Rectal smooth muscle tissue (tissue), 1 donor: ENCODE data around the gene HRH1.
A peak's percentile ranks its signal among the peaks of the same experiment; 100 is the strongest.

ENCODE experiments used
- H3K27ac ChIP-seq: one replicate; pipeline ENCODE4 v1.7.0; 2013; ENCODE audit warnings: low read depth, low read length, inconsistent platforms
- H3K27me3 ChIP-seq: one replicate; pipeline ENCODE4 v1.7.0; 2013; ENCODE audit warnings: low read length; ENCODE audit not compliant: control insufficient read depth, insufficient read depth
- H3K36me3 ChIP-seq: one replicate; pipeline ENCODE4 v1.7.0; 2013; ENCODE audit warnings: low read length; ENCODE audit not compliant: control insufficient read depth, insufficient read depth
- H3K4me1 ChIP-seq: one replicate; pipeline ENCODE4 v1.7.0; 2013; ENCODE audit warnings: low read length; ENCODE audit not compliant: control insufficient read depth, insufficient read depth
- H3K4me3 ChIP-seq: one replicate; pipeline ENCODE4 v1.7.0; 2013; ENCODE audit warnings: low read length
- H3K9ac ChIP-seq: one replicate; pipeline ENCODE4 v1.7.0; 2013; ENCODE audit warnings: low read length

The HRH1 gene

DNA sequence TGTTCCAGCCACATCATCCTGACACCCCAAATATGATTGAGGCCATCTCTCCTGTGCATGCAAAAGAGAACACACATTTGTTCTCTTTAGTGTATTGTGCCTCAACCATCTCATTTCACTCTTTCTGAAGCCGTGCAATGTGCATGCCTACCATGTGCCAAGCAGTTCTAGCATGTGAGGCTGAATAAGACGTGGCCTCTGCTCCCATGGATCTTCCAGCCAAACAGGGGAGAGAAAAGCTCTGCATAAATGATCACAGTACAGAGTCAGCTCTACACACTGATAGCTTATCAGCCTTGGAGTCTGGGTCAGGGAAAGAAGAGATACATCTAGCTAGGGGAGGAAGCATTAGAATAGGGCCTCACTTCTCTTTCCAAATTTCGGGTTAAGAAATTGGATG lies 69.7 kb downstream of the HRH1 start:
- Histone ChIP-seq H3K4me1 (peaks cover 3% of the 10 kb centered on the region), H3K27ac (no peak overlapping the region)

DNA sequence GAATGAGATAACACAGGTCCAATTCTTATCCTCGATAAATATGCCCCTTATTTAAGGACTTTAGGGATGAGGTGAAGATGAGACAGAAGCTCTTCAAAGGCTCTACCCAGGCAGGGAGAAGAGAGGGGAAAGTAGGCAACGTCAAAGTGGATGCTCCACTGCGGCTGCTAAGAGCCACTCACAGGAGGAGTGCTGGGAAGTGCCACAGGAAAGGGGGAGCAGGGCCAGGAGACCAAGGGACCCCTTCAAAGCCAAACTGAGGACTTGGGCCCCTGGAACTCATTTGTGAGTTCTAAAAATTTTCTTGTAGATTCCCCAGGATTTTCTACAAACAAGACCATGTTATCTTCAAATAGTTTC lies 70.6 kb downstream of the HRH1 start:
- no peak overlapping the region for H3K4me3 ChIP-seq
- H3K4me1 ChIP-seq, result peaks cover 3% of the 10 kb centered on the region
- peak overlapping the region; percentile 38 for H3K27ac ChIP-seq
- H3K36me3 ChIP-seq, result no peaks in the 10 kb centered on the region
- H3K27me3 ChIP-seq, result no peaks in the 10 kb centered on the region
- no peak overlapping the region for H3K9ac ChIP-seq

More for the DNA sequence above, 69.7 kb downstream of the HRH1 start:
- Histone ChIP-seq H3K4me3 (no peak overlapping the region), H3K9ac (no peak overlapping the region), H3K36me3 (no peaks in the 10 kb centered on the region), H3K27me3 (no peaks in the 10 kb centered on the region)

DNA sequence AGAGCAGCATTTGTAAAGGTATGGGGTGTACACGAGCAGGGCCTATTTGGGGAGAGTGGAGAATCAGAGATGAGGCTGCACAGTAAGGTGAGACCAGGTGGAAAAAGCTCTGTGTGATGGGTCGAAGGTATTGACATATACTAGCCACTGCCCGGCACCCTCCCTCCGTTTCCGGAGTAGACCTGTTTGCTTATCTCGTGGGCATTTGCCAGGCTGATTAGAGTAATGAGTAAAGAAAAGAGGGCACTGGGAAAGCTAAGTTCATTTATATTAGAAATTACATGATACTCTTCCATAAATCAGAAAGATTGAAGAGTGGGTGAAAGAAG lies 71.7 kb downstream of the HRH1 start:
- Histone ChIP-seq H3K36me3 (no peaks in the 10 kb centered on the region), H3K4me3 (peak overlapping the region; percentile 29), H3K27me3 (no peaks in the 10 kb centered on the region), H3K4me1 (peaks cover 3% of the 10 kb centered on the region), H3K9ac (no peak overlapping the region), H3K27ac (no peak overlapping the region)

DNA sequence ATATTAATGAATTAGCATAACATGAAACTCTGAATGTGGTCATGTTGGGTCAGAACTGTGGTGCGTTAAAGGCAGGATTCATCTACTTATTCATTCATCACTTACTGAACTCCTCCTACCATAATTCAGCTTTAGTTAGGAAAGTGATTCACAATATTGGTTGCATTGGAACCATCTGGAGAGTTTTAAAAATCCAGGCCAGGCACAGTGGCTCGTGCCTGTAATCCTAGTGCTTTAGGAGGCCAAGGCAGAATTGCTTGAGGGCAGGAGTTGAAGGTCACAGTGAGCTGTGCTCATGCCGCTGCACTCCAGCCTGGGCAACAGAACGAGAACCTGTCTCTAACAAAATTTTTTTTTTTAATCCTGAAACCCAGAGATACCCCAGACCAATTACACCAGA lies 73.7 kb downstream of the HRH1 start:
- peaks cover 3% of the 10 kb centered on the region for H3K4me1 ChIP-seq
- no peak overlapping the region for H3K4me3 ChIP-seq
- no peak overlapping the region for H3K9ac ChIP-seq
- H3K36me3 ChIP-seq, result no peaks in the 10 kb centered on the region
- H3K27me3 ChIP-seq, result no peaks in the 10 kb centered on the region
- H3K27ac ChIP-seq, result no peak overlapping the region

DNA sequence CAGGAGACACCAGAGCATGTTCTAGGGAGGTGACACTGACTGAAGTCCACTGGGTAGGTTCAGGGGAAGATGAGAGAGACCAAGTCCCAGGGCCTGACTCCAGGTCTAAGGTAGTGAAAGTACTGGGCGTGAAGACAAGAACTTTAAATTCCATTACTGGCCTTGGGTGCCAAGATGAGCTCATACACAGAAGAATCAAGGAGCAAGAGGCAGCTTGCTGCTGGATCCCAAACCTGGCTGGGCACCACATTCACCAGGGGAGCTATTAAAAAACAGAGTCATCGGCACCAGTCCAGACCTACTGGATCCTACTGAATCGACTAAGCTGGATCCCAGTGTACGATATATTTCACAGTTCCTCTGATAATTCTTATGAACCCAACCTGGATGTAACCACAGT lies 75.8 kb downstream of the HRH1 start:
- Histone ChIP-seq H3K36me3 (no peaks in the 10 kb centered on the region), H3K4me1 (peaks cover 2% of the 10 kb centered on the region), H3K9ac (no peak overlapping the region), H3K27me3 (no peaks in the 10 kb centered on the region), H3K4me3 (no peak overlapping the region), H3K27ac (no peak overlapping the region)

DNA sequence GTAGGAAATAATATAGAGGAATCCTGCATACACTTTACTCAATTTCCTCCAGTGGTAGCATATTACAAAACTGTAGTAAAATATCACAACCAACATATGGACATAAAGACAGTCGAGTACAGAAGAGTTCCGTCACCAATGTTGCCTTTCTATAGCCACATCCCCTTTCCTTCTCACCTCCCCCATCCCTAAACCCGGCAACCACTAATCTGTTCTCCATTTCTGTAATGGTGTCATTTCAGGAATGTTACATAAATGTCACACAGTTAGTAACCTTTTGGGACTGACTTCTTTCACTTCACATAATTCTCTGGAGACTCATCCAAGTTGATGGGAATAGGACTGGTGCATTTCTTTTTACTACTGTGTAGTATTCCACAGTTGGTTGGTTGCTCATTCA lies 76.5 kb downstream of the HRH1 start:
- no peaks in the 10 kb centered on the region for H3K27me3 ChIP-seq
- no peak overlapping the region for H3K27ac ChIP-seq
- no peaks in the 10 kb centered on the region for H3K4me1 ChIP-seq
- H3K9ac ChIP-seq, result no peak overlapping the region
- H3K4me3 ChIP-seq, result no peak overlapping the region
- H3K36me3 ChIP-seq, result no peaks in the 10 kb centered on the region

DNA sequence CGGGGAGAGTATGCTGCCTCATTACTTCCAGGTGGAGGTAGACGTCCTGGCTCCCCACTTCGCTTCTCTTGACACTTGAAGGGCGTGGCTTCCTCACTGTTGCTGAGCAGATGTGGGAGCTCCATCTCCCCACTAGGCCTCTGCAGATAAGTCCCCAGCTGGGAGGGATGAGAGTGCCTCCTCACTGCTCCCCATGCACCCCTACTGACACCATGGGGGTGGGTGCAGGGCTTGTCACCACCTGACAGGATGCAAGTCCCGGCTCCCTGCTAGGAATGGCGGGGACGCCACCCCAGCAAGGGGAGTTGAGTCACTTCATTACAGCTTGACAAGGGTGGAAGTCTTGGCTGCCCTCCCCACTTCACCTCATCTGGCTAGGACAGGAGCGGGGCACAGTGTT lies 81.1 kb downstream of the HRH1 start:
- no peak overlapping the region for H3K9ac ChIP-seq
- no peak overlapping the region for H3K4me3 ChIP-seq

DNA sequence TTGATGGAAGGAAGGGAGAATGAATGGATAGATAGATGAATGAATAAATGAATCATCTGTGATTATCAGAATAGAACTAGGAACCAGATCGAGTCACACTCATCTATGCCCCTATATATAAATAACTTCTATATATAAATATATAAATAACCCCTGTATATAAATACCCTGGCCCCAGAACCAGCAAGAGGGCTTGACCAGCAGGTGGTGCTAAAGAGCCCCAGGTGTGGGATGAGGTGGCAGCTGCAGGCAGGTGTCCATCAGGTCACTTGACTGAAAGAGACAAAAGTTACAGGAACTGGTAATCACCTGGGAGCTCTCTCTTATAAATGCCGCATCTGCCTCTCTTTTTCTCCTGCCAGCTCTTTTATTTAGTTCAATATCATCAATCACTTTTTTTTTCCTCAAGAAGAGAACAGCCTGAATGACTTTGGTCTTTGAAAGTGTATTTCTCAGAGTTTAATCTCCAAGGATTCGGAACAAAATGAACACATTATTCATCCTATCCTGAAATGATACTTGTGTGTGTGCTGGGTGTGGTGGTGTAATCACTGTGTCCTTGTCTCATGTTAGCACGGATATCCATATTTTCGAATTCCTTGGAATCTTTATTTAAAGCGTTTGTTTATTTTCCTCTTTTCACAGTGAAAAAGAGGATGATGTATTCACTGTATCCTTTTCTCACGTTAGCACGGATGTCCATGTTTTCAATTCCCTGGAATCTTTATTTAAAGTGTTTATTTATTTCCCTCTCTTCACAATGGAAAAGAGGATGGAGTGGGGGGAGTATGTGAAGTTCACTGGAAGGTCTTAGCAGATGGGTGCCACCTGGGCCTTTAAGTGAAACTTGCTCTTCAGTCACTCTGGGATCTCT lies 82.5 kb downstream of the HRH1 start:
- H3K36me3 ChIP-seq, result no peaks in the 10 kb centered on the region
- H3K4me3 ChIP-seq, result no peak overlapping the region
- no peak overlapping the region for H3K9ac ChIP-seq
- no peak overlapping the region for H3K27ac ChIP-seq
- no peaks in the 10 kb centered on the region for H3K4me1 ChIP-seq
- no peaks in the 10 kb centered on the region for H3K27me3 ChIP-seq

More for the DNA sequence above, 81.1 kb downstream of the HRH1 start:
- Histone ChIP-seq H3K4me1 (no peaks in the 10 kb centered on the region), H3K27ac (no peak overlapping the region), H3K36me3 (no peaks in the 10 kb centered on the region), H3K27me3 (no peaks in the 10 kb centered on the region)

DNA sequence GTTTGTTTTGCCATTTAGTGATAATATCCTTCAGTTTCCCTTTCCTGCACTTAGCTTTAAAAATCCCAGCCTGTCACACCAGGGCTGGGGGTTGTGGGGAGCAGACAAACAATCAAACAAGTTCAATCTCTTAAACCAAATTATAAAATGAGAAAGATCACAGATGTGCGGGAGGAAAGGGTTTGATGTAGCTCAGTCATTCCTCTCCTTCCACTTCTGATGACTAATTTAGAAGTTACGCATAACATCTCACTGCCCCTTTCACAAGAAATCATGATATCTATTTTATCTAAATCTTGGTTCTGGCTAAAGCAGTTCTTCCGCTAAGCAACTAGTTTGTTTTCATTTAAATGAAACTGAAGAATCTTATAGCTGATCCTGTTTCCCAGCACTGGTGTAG lies 83.8 kb downstream of the HRH1 start:
- Histone ChIP-seq H3K4me1 (no peaks in the 10 kb centered on the region), H3K27ac (no peak overlapping the region), H3K4me3 (no peak overlapping the region), H3K27me3 (no peaks in the 10 kb centered on the region), H3K9ac (no peak overlapping the region), H3K36me3 (no peaks in the 10 kb centered on the region)

DNA sequence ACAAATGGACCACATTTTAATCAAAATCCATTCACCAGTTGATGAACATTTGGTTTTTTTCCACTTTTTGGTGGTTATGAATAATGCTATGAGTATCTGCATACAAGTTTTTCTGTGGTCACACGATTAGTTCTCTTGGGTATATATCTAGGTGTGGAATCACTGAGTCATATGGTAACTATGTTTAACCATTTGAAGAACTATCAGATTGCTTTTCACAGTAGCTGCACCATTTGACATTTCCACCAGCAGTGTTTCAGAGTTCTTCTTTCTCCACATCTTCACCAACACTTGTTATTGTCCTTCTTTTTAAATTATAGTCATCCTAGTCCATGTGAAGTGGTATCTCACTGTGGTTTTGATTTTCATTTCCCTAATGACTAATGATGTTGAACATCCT lies 84.6 kb downstream of the HRH1 start:
- no peak overlapping the region for H3K9ac ChIP-seq
- H3K4me1 ChIP-seq, result no peaks in the 10 kb centered on the region
- no peak overlapping the region for H3K27ac ChIP-seq
- no peaks in the 10 kb centered on the region for H3K36me3 ChIP-seq
- H3K27me3 ChIP-seq, result no peaks in the 10 kb centered on the region
- no peak overlapping the region for H3K4me3 ChIP-seq

DNA sequence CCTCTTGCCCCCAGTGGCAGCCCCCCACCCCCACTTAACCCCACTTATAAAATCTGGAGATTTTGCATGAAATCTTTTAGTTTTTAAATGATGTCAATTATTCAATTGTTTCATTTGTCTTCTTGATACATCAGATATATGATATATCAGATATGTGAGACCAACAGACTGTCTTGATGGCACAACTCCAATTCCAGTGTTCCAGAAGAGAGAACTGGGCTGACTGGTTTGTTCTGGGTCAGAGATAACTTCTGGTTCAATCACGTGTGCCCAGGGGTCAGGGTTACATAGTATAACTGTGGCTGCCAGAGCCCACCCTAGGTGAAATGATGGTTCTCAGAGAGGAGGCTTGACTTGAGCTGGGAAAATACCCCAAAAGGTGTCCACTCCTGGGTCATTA lies 85.5 kb downstream of the HRH1 start:
- Histone ChIP-seq H3K4me3 (no peak overlapping the region), H3K4me1 (no peaks in the 10 kb centered on the region), H3K9ac (no peak overlapping the region), H3K27me3 (no peaks in the 10 kb centered on the region), H3K36me3 (no peaks in the 10 kb centered on the region), H3K27ac (no peak overlapping the region)

DNA sequence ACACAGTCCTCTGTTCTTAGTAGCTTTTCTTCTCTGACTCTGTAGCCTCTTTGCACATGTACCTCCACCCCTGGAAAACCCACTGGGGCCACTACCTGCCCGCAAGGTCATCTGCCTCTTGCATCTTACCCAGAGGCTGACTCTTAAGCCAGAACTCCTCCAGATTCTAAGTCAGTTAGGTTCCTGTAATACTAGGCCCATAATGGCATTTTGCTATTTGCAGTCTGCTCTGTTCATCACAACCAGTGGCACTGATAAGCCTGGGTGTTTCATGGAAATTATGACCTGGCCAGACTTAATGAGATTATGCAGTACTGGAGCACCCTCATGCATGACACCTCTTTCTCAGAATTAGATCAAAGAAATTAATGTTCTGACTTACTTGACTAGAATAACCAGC lies 86.2 kb downstream of the HRH1 start:
- H3K9ac ChIP-seq, result no peak overlapping the region

DNA sequence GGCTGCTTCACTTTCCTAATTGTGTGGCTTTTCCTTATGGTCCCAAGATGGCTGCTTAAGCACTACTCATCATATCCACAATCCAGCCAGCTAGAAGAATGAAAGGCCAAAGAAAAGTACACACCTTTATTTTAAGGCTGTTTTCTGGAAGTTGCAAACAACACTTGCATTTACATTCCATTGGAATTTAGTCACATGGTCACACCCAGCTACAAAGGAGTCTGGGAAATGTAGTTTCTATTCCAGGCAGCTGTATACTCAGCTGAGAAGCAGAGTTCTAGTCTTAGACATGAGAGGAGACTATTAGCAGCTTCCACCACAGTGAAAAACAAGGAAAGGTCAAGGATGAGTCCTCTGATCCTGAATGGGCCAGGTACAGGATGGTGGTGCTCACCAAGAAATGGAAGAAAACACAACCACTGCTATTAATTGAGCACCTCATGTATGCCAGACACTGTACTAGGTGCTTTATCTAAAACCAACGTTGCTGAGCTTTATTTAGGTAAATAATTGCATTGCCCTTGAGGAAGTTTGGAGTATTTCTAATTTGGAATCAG lies 89.9 kb downstream of the HRH1 start:
- Histone ChIP-seq H3K4me3 (no peak overlapping the region), H3K9ac (no peak overlapping the region), H3K27me3 (no peaks in the 10 kb centered on the region), H3K27ac (no peak overlapping the region), H3K4me1 (no peaks in the 10 kb centered on the region), H3K36me3 (no peaks in the 10 kb centered on the region)

More for the DNA sequence above, 86.2 kb downstream of the HRH1 start:
- Histone ChIP-seq H3K4me3 (no peak overlapping the region), H3K4me1 (no peaks in the 10 kb centered on the region), H3K27ac (no peak overlapping the region), H3K27me3 (no peaks in the 10 kb centered on the region), H3K36me3 (no peaks in the 10 kb centered on the region)
